K562 (cell line): ENCODE results near the gene CPT1C. TPM values are rescaled to one million over a fixed set of nuclear protein-coding genes. Genes with fewer than 3 reads are reported as not detected.
A peak's percentile ranks its signal among the peaks of the same experiment; 100 is the strongest.

ENCODE experiments used
- CBFA2T2 ChIP-seq: fragments of 450-650 bp; conservative IDR thresholded peaks from 2 replicates; pipeline ENCODE4 v1.6.1; 2017; ENCODE audit warnings: mild to moderate bottlenecking
- ELF1 ChIP-seq: fragments of 200-800 bp; sonication (Bioruptor generic); IDR thresholded peaks from 2 replicates; pipeline ENCODE4 v1.6.1; 2016; ENCODE audit warnings: missing genetic modification characterization, missing compliant biosample characterization
- ERF ChIP-seq: fragments of 450-650 bp; formaldehyde crosslinking; IDR thresholded peaks from 2 replicates; pipeline ENCODE4 v1.4.0; 2020; ENCODE audit warnings: mild to moderate bottlenecking, mixed read lengths
- GTF2F1 ChIP-seq: IDR thresholded peaks from 2 replicates; pipeline ENCODE4 v1.6.1; 2011; ENCODE audit warnings: low read depth, low read length, improper control_type of control experiment
- HLTF ChIP-seq: fragments of 450-650 bp; IDR thresholded peaks from 2 replicates; pipeline ENCODE4 v1.6.1; 2016
- NR2C1 ChIP-seq, 2 experiments: fragments of 450-650 bp; IDR thresholded peaks; 2 replicates each; pipeline ENCODE4 v1.6.1; 2017; ENCODE audit warnings: mild to moderate bottlenecking in 2 of 2, antibody characterized with exemption in 1 of 2, inconsistent platforms in 1 of 2, missing compliant biosample characterization in 1 of 2, missing genetic modification characterization in 1 of 2
- PATZ1 ChIP-seq: fragments of 250-450 bp; sonication (Bioruptor Pico); IDR thresholded peaks from 2 replicates; pipeline ENCODE4 v1.5.0; 2020; ENCODE audit warnings: mild to moderate bottlenecking, borderline replicate concordance
- PHF20 ChIP-seq: fragments of 450-650 bp; IDR thresholded peaks from 2 replicates; pipeline ENCODE4 v1.6.1; 2018; ENCODE audit not compliant: partially characterized antibody
- PML ChIP-seq: IDR thresholded peaks from 2 replicates; pipeline ENCODE4 v1.6.1; 2012; ENCODE audit warnings: low read length, inconsistent platforms
- POLR2G ChIP-seq: fragments of 200-400 bp; formaldehyde crosslinking; IDR thresholded peaks from 2 replicates; pipeline ENCODE4 v1.6.1; 2017; ENCODE audit warnings: low read depth, mild to moderate bottlenecking, antibody characterized with exemption, low read length, moderate library complexity
- PTRF ChIP-seq: fragments of 450-650 bp; IDR thresholded peaks from 2 replicates; pipeline ENCODE4 v1.6.1; 2016; ENCODE audit warnings: mild to moderate bottlenecking, missing genetic modification characterization, missing compliant biosample characterization
- U2AF1 ChIP-seq: fragments of 200-400 bp; formaldehyde crosslinking; optimal IDR thresholded peaks from 2 replicates; pipeline ENCODE3; 2017; ENCODE audit warnings: mild to moderate bottlenecking, low read depth, low read length, moderate library complexity
- ZBTB40 ChIP-seq, 2 experiments: fragments of 450-650 bp in 1 of 2; sonication (generic) in 1 of 2; formaldehyde crosslinking in 1 of 2; IDR thresholded peaks; 2 replicates each; pipeline versions ENCODE4 v1.7.1 to v1.9.0; 2016 to 2022; ENCODE audit warnings: inconsistent platforms in 1 of 2, mild to moderate bottlenecking in 1 of 2, missing genetic modification reagents in 1 of 2
- ZNF384 ChIP-seq: IDR thresholded peaks from 2 replicates; pipeline ENCODE4 v1.6.1; 2012; ENCODE audit warnings: low read depth, low read length, improper control_type of control experiment
- ZNF79 ChIP-seq: fragments of 250-450 bp; sonication (Bioruptor Pico); IDR thresholded peaks from 2 replicates; pipeline ENCODE4 v1.4.0; 2020; ENCODE audit warnings: low read depth, mild to moderate bottlenecking, moderate library complexity
- polyA plus RNA-seq, 8 experiments: library from polyadenylated mRNA; depleted of rRNA in 4 of 8; stranded (reverse) in 5 of 8; unstranded in 3 of 8; fragments of >200 nt; fragmentation: Nextera tagmentation in 2 of 8; fragmentation: Illumina TruSeq in 1 of 8; extraction: Ambion mirVana in 2 of 8; extraction: Trizol in 1 of 8; gene quantifications; 2 replicates each; pipeline versions ENCODE4 v1.2.1 to v1.2.3, GENCODE V29; 2011 to 2014; ENCODE audit warnings: inconsistent platforms in 1 of 8, missing spikeins in 1 of 8
- total RNA-seq, 7 experiments: library from RNA; depleted of rRNA in 6 of 7; stranded (reverse); fragments of >200 nt in 6 of 7; fragmentation: Illumina TruSeq in 2 of 7; extraction: Trizol in 2 of 7; gene quantifications; 2 replicates each; pipeline versions ENCODE4 v1.2.1 to v1.2.3, GENCODE V29; 2011 to 2021; ENCODE audit warnings: low replicate concordance in 1 of 7

Gene CPT1C
- total and polyA plus RNA-seq, 9 of the 15 experiments (the other 6 are each of a cell fraction or from before 2014, with no cell fraction given): 1.9 to 12.3 (median 3.0) TPM

- TF ChIP-seq PATZ1 (CRISPR knock-in tag) (no peak), PML (no peak), ELF1 (tag) (no peak), ZBTB40 (IDR thresholded peaks at IDR 0.05) (peak; percentile 81), ZBTB40 (CRISPR knock-in tag; IDR thresholded peaks at IDR 0.05) (no peak), GTF2F1 (no peak), NR2C1 (IDR thresholded peaks at IDR 0.05) (peak; percentile 88), NR2C1 (tag; IDR thresholded peaks at IDR 0.05) (peak; percentile 85), ZNF79 (CRISPR knock-in tag) (no peak), CBFA2T2 (no peak), U2AF1 (no peak), PTRF (tag) (no peak), PHF20 (no peak), ERF (CRISPR knock-in tag) (no peak), POLR2G (no peak), ZNF384 (no peak), HLTF (no peak)
These were observed 1.2 kb downstream of the CPT1C start (continued) for GRCh38 chr19:49692147-49692506.
